Measurements from ENCODE around the gene CLIP2. TPM values are rescaled to one million over a fixed set of nuclear protein-coding genes. Genes with fewer than 3 reads are reported as not detected.

Gene CLIP2
- total and polyA plus RNA-seq, 3 experiments from 2014 or later = 0.94 to 2.9 (median 2.4) TPM

DNA sequence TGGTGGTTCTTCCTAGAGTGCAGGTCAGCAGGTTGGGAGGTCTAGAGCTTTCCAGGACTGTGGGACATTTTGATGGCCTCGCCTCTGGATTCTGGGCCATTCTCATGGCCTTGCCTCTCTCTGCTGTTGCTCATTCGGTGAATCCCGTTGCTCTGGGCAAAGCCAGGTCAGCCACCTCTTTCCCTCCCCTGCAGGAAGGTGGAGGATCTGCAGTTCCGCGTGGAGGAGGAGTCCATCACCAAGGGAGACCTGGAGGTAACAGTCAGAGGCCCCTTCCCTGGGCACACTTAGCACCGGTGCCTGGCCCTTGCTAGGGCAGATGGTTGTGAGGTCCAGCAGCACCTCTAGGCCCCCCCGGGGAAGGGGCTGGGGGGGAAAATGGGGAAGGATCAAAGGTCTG lies 74.9 kb downstream of the CLIP2 start:
- Histone ChIP-seq H3K9me3 (ENCODE audit: low read length) (no peaks in the 10 kb centered on the region), H3K4me3 (ENCODE audit: low read length) (no peak overlapping the region), H3K27ac (ENCODE audit: low read depth, low read length) (no peak overlapping the region), H3K27me3 (ENCODE audit: insufficient read depth, low read length, poor library complexity, severe bottlenecking) (no peaks in the 10 kb centered on the region), H3K36me3 (ENCODE audit: insufficient read depth, low read length) (no peaks in the 10 kb centered on the region), H3K4me1 (ENCODE audit: insufficient read depth, low read length) (no peaks in the 10 kb centered on the region)
- no peak for DNase-seq
- Mint-ChIP-seq H3K4me1 (no peaks in the 10 kb centered on the region), H3K27ac (no peak overlapping the region), H3K36me3 (peaks cover 0 to 4% (median 3%) of the 10 kb centered on the region in 3 donors), H3K4me3 (no peak overlapping the region), H3K27me3 (no peaks in the 10 kb centered on the region), H3K9me3 (no peaks in the 10 kb centered on the region)
- ChIA-PET POLR2A (no interaction called here), CTCF (no interaction called here)

DNA sequence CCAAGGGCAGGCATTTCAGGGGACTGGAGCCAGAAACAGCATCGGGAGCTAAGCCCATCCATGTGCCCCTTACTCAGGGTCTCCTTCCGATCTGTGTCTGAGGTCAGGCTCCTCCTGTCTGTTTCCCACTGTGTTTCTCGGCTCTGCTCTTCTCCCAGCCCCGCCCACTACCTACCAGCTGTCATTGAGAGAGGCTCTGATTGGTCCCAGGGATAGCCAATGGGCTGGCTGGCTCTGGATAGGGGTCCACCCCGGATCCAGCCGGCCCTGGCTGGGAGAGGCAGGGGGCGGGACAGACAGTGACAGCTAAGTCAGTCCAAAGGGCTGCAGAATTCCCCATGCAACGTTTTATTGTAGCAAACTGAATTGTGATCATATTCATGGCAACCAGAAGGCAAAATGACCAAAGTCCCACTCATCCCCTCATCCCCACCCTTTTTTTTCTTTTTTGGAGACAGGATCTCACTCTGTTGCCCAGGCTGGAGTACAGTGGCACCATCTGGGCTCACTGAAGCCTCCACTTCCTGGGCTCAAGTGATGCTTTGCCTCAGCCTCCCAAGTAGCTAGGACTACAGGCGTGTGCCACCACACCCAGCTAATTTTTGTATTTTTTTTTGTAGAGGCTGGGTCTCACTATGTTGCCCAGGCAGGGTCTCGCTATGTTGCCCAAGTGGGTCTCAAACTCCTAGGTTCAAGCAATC lies 76.3 kb downstream of the CLIP2 start:
- no peak overlapping the region for H3K4me3 ChIP-seq (ENCODE audit: low read length)
- no peaks in the 10 kb centered on the region for H3K36me3 ChIP-seq (ENCODE audit: insufficient read depth, low read length)
- Mint-ChIP-seq H3K4me1 (no peaks in the 10 kb centered on the region), H3K27ac (peak overlapping the region in 1 of 8 donors; percentile 19), H3K9me3 (no peaks in the 10 kb centered on the region), H3K36me3 (peaks cover 0 to 4% (median 3%) of the 10 kb centered on the region in 3 donors), H3K27me3 (no peaks in the 10 kb centered on the region), H3K4me3 (no peak overlapping the region)
- POLR2A ChIA-PET = no interaction called here
- no peaks in the 10 kb centered on the region for H3K4me1 ChIP-seq (ENCODE audit: insufficient read depth, low read length)
- no peak for DNase-seq
- CTCF ChIA-PET = no interaction called here
- H3K27ac ChIP-seq (ENCODE audit: low read depth, low read length) = no peak overlapping the region
- H3K27me3 ChIP-seq (ENCODE audit: insufficient read depth, low read length, poor library complexity, severe bottlenecking) = no peaks in the 10 kb centered on the region
- H3K9me3 ChIP-seq (ENCODE audit: low read length) = no peaks in the 10 kb centered on the region

DNA sequence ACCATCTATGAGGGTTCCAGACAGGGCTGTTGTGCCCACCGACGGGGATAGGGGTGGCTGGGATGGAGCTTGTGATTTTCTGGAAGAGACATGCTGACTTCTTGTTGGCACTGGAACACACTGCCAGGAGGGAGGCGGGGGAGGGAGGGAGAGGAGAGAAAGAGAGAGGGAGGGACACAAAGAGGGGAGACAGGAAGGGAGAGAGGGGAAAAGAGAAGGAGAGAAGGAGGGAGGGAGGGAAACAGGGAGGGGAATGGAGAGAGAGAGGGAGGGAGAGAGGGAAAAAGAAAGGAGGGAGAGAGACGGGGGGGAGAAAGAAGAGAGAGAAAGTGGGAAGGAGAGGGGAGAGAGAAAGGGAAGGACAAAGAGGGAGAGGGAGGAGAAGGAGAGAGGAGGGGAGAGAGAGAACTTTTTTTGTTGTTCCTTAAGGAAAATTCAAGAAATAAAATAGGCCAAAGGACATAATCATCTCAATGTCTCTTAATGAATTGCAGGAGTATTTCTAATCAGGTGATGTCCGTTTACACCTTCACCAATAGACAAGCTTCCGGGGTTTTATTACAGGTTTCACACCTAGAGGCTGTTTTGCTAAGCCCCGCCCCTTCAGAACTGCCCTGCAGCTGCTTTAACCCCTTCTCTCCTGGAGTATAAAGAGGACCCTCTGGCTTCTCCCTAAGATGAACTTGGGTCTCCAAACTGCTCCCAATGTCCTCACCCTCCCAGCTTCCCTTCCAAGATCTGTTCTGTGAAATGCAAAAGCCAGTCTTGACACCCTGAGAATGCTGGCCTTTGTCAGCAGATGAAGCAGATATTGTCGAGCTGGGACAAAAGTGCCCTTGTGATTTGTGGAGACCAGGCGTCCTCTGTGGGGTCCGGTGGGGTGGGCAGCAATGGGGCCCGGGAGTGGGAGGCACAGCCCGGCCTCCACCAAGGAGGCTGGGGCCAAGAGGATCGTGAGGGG lies 82.5 kb downstream of the CLIP2 start:
- no peak overlapping the region for H3K27ac ChIP-seq (ENCODE audit: low read depth, low read length)
- Mint-ChIP-seq H3K4me1 (peaks cover 3 to 11% (median 11%) of the 10 kb centered on the region in 3 donors), H3K27ac (peak overlapping the region in 1 of 8 donors; percentile 22), H3K9me3 (no peaks in the 10 kb centered on the region), H3K4me3 (peak overlapping the region in 3 of 7 donors; percentile 15 to 65 (median 34)), H3K27me3 (no peaks in the 10 kb centered on the region), H3K36me3 (peaks cover 0 to 3% (median 2%) of the 10 kb centered on the region in 3 donors)
- no peak for DNase-seq
- CTCF ChIA-PET = no interaction called here
- H3K4me3 ChIP-seq (ENCODE audit: low read length) = no peak overlapping the region
- POLR2A ChIA-PET = interaction anchor here (0.8 kb wide), 1 partner anchor 32 kb away, joined by 3 read pairs; no protein-coding TSS in a partner anchor
- no peaks in the 10 kb centered on the region for H3K27me3 ChIP-seq (ENCODE audit: insufficient read depth, low read length, poor library complexity, severe bottlenecking)
- no peaks in the 10 kb centered on the region for H3K9me3 ChIP-seq (ENCODE audit: low read length)
- peaks cover 5% of the 10 kb centered on the region for H3K4me1 ChIP-seq (ENCODE audit: insufficient read depth, low read length)
- no peaks in the 10 kb centered on the region for H3K36me3 ChIP-seq (ENCODE audit: insufficient read depth, low read length)

DNA sequence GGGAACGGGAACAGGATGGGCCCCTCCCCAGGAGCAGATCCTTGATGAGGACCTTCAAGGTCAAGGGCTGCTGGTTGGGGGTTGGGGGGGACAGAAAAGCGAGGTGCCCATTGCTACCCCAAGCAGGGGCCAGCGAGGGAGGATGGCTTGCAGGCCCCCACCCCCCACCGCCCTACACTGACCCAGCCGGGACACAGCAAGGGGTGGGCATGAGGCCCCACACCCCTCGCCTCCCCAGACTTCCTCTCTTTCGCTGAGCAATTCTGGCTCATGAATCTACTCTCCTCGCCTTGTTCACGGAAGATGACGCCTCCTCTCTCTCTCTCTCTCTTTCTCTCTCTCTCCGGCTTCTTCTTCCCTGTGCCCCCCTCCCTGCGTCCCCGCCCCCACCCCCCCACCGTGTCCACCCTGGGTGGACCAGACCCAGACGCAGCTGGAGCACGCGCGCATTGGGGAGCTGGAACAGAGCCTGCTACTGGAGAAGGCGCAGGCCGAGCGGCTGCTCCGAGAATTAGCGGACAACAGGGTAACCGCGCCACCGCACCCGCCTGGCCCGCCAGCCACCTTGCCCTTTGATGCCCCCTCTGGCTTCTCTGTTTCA lies 83.4 kb downstream of the CLIP2 start:
- no peaks in the 10 kb centered on the region for H3K9me3 ChIP-seq (ENCODE audit: low read length)
- no peak overlapping the region for H3K27ac ChIP-seq (ENCODE audit: low read depth, low read length)
- no peaks in the 10 kb centered on the region for H3K36me3 ChIP-seq (ENCODE audit: insufficient read depth, low read length)
- POLR2A ChIA-PET = no interaction called here
- CTCF ChIA-PET = no interaction called here
- Mint-ChIP-seq H3K36me3 (peaks cover 0 to 5% (median 2%) of the 10 kb centered on the region in 3 donors), H3K27me3 (no peaks in the 10 kb centered on the region), H3K4me3 (peak overlapping the region in 1 of 7 donors; percentile 70), H3K4me1 (peaks cover 3 to 11% (median 11%) of the 10 kb centered on the region in 3 donors), H3K9me3 (no peaks in the 10 kb centered on the region), H3K27ac (peak overlapping the region in 1 of 8 donors; percentile 50)
- H3K27me3 ChIP-seq (ENCODE audit: insufficient read depth, low read length, poor library complexity, severe bottlenecking) = no peaks in the 10 kb centered on the region
- no peak overlapping the region for H3K4me3 ChIP-seq (ENCODE audit: low read length)
- peaks cover 5% of the 10 kb centered on the region for H3K4me1 ChIP-seq (ENCODE audit: insufficient read depth, low read length)
- DNase-seq = no peak

DNA sequence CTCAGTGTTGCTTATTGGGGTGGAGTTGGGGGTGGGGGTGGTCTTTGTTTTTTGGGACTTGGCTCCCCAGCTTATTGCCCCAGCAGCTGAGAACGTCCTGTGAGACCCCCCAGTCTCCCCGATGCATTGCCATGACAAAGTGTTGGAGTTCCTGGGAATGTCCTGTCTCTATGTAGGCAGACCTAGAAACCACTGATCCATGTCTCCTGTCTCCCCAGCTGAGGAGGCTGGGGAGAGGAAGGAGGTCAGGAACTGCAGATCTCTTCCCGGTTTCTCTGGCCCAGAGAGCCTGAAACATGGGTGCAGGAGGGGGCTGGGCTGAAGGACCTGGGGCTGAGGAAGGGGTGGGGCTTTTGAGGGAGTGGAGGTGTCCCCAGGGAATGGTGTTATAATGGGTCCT lies 84.3 kb downstream of the CLIP2 start:
- Mint-ChIP-seq H3K4me3 (no peak overlapping the region), H3K27me3 (no peaks in the 10 kb centered on the region), H3K4me1 (peaks cover 3 to 11% (median 11%) of the 10 kb centered on the region in 3 donors), H3K36me3 (peaks cover 0 to 3% (median 2%) of the 10 kb centered on the region in 3 donors), H3K9me3 (no peaks in the 10 kb centered on the region), H3K27ac (no peak overlapping the region)
- DNase-seq = no peak
- no peaks in the 10 kb centered on the region for H3K9me3 ChIP-seq (ENCODE audit: low read length)
- H3K27me3 ChIP-seq (ENCODE audit: insufficient read depth, low read length, poor library complexity, severe bottlenecking) = no peaks in the 10 kb centered on the region
- H3K4me3 ChIP-seq (ENCODE audit: low read length) = no peak overlapping the region
- POLR2A ChIA-PET = no interaction called here
- CTCF ChIA-PET = no interaction called here
- no peak overlapping the region for H3K27ac ChIP-seq (ENCODE audit: low read depth, low read length)
- no peaks in the 10 kb centered on the region for H3K36me3 ChIP-seq (ENCODE audit: insufficient read depth, low read length)
- H3K4me1 ChIP-seq (ENCODE audit: insufficient read depth, low read length) = peaks cover 5% of the 10 kb centered on the region

DNA sequence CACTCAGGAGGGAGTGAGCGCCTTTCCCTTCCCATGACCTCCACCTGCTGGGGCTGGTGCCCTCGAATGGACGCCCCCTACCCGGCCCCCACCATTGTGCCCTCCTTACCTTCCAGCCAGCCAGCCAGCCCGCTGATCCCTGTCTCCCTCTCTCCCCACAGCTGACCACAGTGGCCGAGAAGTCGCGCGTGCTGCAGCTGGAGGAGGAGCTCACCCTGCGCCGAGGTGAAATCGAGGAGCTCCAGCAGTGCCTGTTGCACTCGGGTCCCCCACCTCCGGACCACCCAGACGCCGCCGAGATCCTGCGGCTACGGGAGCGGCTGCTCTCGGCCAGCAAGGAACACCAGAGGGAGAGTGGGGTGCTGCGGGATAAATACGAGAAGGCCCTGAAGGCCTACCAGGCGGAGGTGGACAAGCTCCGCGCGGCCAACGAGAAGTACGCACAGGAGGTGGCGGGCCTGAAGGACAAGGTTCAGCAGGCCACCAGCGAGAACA lies 86.6 kb downstream of the CLIP2 start:
- ChIA-PET POLR2A (interaction anchor here (0.6 kb wide), 1 partner anchor 244 kb away, joined by 4 read pairs; no protein-coding TSS in a partner anchor), CTCF (no interaction called here)
- Histone ChIP-seq H3K4me1 (ENCODE audit: insufficient read depth, low read length) (peaks cover 5% of the 10 kb centered on the region), H3K4me3 (ENCODE audit: low read length) (no peak overlapping the region), H3K36me3 (ENCODE audit: insufficient read depth, low read length) (no peaks in the 10 kb centered on the region), H3K9me3 (ENCODE audit: low read length) (no peaks in the 10 kb centered on the region), H3K27me3 (ENCODE audit: insufficient read depth, low read length, poor library complexity, severe bottlenecking) (no peaks in the 10 kb centered on the region), H3K27ac (ENCODE audit: low read depth, low read length) (no peak overlapping the region)
- no peak for DNase-seq
- H3K9me3 Mint-ChIP-seq = no peaks in the 10 kb centered on the region
- no peak overlapping the region for H3K27ac Mint-ChIP-seq
- H3K4me3 Mint-ChIP-seq = no peak overlapping the region
- H3K27me3 Mint-ChIP-seq = no peaks in the 10 kb centered on the region
- H3K36me3 Mint-ChIP-seq = peaks cover 0 to 2% (median 2%) of the 10 kb centered on the region in 3 donors
- H3K4me1 Mint-ChIP-seq = peaks cover 3 to 11% (median 11%) of the 10 kb centered on the region in 3 donors

DNA sequence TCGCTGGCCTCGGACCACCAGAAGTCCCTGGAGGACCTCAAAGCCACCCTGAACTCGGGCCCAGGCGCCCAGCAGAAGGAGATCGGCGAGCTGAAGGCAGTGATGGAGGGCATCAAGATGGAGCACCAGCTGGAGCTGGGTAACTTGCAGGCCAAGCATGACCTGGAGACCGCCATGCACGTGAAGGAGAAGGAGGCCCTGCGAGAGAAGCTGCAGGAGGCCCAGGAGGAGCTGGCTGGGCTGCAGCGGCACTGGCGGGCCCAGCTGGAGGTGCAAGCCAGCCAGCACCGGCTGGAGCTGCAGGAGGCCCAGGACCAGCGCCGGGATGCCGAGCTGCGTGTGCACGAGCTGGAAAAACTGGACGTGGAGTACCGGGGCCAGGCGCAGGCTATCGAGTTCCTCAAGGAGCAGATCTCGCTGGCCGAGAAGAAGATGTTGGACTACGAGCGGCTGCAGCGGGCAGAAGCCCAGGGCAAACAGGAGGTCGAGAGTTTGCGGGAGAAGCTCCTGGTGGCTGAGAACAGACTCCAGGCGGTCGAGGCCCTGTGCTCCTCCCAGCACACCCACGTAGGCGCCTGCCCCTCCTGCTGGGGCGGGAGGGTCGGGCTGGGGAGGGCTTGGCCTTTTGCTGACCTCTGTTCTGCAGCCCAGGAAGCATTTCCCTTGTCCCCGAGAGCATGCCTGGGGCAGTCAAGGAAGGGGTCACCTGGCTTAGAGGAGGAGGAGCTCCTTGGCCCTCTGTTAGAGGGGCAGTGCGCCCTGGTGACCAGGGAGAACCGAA lies 87.2 kb downstream of the CLIP2 start:
- H3K9me3 Mint-ChIP-seq = no peaks in the 10 kb centered on the region
- Histone ChIP-seq H3K4me3 (ENCODE audit: low read length) (no peak overlapping the region), H3K27me3 (ENCODE audit: insufficient read depth, low read length, poor library complexity, severe bottlenecking) (no peaks in the 10 kb centered on the region), H3K4me1 (ENCODE audit: insufficient read depth, low read length) (peaks cover 5% of the 10 kb centered on the region), H3K27ac (ENCODE audit: low read depth, low read length) (no peak overlapping the region), H3K9me3 (ENCODE audit: low read length) (no peaks in the 10 kb centered on the region), H3K36me3 (ENCODE audit: insufficient read depth, low read length) (no peaks in the 10 kb centered on the region)
- H3K36me3 Mint-ChIP-seq = peaks cover 0 to 2% (median 2%) of the 10 kb centered on the region in 3 donors
- H3K27me3 Mint-ChIP-seq = no peaks in the 10 kb centered on the region
- peaks cover 3 to 7% (median 7%) of the 10 kb centered on the region in 3 donors for H3K4me1 Mint-ChIP-seq
- no peak overlapping the region for H3K27ac Mint-ChIP-seq
- H3K4me3 Mint-ChIP-seq = no peak overlapping the region
- ChIA-PET POLR2A (no interaction called here), CTCF (no interaction called here)
- DNase-seq = no peak
